HEK293 (cell line): ENCODE measurements around the gene EVI5.

Source experiments
- ATF2 ChIP-seq: fragments of 450-650 bp; formaldehyde crosslinking; IDR thresholded peaks from 2 replicates; pipeline ENCODE4 v1.5.1; 2016; ENCODE audit warnings: missing biosample characterization, missing genetic modification characterization, low read depth
- ZFP37 ChIP-seq: fragments of 450-650 bp; formaldehyde crosslinking; IDR thresholded peaks from 2 replicates; pipeline ENCODE4 v1.5.1; 2016; ENCODE audit warnings: missing biosample characterization, missing genetic modification characterization
- ZNF610 ChIP-seq: fragments of 450-650 bp; formaldehyde crosslinking; IDR thresholded peaks from 2 replicates; pipeline ENCODE4 v1.5.1; 2016; ENCODE audit warnings: missing biosample characterization, missing genetic modification characterization, borderline replicate concordance
- ZNF776 ChIP-seq: fragments of 450-650 bp; formaldehyde crosslinking; IDR thresholded peaks from 2 replicates; pipeline ENCODE4 v1.5.0; 2017; ENCODE audit warnings: missing biosample characterization, missing genetic modification characterization, borderline replicate concordance

DNA sequence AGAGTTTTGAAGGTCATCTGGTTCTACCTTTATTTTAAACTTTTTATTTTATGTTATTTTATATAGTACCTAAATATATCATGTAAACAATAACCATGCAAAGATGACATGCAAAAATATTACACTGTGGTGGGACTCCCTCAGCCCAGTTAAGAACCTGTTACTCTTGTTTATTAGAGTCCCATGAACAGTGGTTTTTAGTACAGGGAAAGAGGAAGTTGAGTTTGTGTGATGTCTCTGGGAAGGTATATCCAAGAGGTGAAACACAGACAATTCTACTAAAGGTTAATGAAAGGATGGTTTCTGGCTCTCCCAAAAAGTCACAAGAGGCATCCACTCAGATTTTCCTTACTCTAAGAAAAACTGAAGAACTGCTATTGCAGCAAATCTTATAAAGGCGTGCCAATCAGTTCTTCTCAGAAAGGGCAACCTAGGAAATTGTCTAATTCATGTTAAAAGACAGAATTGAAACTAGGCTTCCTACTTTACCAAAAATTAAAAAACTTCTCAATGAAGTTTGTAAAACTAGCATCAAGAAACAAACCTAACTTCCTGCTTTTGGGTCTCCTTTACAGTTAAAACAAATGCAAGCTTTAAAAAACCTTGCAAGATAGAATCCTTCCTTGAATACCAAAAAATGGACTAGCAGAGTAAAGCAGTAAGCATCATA lies 318.1 kb downstream of the EVI5 start:
- TF ChIP-seq ZNF776 (no peak), ZFP37 (no peak), ZNF610 (tag by site-specific recombination) (no peak), ATF2 (tag by site-specific recombination) (no peak)
